GM20000 (cell line): Measurements from ENCODE around the gene PBX1.

Source experiments
- DNase-seq: peaks from one replicate; pipeline ENCODE4 v3.0.0; 2012; ENCODE audit warnings: low spot score
- CTCF ChIP-seq: IDR thresholded peaks from 2 replicates; pipeline ENCODE4 v1.5.1; 2012; ENCODE audit warnings: mild to moderate bottlenecking, control low read depth; ENCODE audit errors: extremely low read depth, missing control alignments

The PBX1 gene

GRCh38 chr1:164671323-164671965 lies 112.5 kb downstream of the PBX1 start:
- DNase-seq: no peak
- no peak for TF ChIP-seq CTCF

DNA sequence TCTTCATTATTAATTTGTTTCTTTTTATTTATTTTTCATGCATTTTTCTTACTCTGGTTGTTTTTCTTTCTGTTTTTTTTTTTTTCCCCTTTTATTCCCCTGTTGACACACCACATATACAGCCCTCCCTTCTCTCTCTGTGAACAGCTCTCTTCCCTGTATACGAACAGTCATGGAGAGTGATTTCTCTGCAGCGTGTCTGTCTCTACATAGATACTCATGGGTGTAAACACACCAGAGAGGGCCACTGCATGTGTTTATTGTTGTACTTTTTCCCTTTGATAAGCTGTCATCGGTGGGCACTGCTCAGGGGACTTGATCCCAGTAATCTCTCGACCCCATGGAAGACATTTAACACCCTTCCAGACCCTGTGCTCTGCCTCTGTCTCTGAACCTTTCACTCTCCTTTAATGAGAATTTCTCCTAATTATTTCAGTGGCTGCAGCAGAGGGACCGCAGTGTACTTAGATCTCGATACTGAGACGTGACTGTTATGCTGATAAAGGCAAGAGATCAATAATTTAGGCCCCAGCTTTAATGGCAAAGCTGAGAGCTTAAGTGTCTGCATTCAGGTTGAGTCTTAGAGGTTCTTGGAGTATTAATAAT lies 113.1 kb downstream of the PBX1 start:
- no peak for TF ChIP-seq CTCF
- no peak for DNase-seq

DNA sequence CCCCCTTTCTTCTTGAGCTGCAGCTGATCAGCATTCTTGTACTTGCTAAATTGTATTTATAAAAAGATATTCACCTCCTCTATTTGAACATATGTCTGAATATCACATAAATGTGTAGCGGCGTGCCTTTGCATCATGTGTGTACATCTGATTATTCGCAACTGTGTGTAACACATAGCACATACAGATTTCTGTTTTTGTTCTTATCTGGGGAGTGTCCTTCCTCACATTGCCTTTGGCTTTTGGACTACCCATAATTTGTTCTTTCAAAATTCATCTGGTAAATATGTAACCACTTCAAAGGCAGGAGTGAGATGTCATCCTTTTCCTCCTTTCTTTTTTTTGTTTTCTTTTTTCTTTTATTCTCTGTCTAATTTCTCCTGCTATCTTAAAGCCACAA lies 113.6 kb downstream of the PBX1 start:
- DNase-seq: no peak
- no peak for TF ChIP-seq CTCF

DNA sequence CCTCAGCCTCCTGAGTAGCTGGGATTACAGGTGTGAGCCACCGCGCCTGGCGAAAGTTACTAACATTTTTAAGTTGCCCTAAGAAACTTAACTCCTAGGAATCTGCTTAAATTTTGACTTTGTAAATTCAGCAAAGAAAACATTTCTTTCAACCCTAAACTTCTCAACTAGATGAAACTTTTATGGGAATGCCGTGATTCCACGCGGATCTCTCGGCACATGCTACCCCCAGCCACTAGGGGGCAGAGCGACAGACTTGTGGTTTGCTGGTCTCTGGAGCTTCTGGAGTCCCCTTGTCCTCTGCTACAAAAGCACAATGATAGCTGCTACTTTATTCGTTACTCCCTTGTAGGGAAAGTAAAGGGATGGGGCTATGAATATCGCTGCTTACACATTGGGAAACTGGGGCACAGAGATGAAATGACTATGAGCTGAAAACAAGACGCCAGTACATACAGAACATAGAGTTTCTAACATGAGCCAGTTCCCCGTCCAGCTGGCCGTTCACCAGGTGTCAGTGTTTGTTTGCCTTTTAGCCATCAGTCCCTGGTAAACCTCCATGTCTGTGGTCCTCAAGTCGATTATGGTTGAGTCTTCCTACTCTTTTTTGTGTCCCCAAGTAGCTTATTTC lies 114.7 kb downstream of the PBX1 start:
- peak; percentile 15 for TF ChIP-seq CTCF
- DNase-seq: no peak

DNA sequence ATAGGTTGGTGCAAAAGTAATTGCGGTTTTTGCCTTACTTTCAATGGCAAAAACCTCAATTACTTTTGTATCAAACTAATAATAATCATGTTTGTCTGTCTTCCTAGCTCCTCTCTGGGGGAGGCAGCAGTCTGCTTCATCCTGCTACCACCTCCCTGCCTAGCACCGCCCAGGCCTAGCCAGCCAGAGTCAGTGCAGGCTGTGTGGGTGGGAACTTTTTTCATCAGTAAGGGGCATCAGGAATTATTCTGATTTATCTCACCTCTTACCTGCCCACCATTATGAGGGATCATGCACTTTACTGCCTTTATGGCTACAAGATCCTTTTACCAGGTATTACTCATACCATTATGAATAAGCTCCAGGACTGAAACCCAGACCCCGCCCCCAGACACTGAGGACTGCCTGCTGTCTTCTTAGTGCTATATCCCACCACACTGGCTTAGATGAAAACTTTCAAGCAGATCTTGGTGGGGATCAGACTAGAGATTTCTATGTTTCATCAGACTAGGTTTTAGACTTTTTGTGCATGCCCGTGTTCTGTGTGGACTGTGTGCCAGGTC lies 116.4 kb downstream of the PBX1 start:
- no peak for TF ChIP-seq CTCF
- no peak for DNase-seq

DNA sequence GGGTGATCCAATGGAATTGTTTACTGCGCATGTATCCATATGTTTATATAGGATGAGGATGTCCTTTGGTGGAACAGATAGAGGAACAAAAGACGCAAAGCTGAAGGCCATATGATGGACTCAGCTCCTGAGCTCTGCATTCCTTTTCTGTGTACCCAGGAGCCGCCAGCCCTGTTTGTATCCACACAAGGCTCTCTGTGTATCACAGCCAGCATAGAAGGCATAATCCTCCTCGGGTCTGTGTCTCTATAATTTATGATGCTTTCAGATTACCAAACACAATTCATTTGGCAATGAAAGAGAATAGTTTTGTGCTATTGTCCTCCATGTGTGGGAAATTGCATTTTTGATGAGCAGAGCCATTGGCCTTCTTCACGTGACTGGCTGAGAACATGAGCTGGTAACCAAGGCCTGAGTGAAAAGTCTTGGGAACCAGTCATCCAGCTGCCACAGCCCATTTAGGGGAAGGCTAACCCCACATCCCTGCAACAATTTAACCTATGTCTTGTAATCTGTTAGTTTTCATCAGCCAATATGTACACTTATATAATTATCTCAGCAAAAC lies 119.2 kb downstream of the PBX1 start:
- TF ChIP-seq CTCF: no peak
- DNase-seq: no peak

- no peak for DNase-seq
- no peak for TF ChIP-seq CTCF
Observed at GRCh38 chr1:164682570-164682969, 123.6 kb downstream of the PBX1 start.
